PFSK-1 (cell line): ENCODE measurements around the gene VPS41.

Experiments used
- POLR2AphosphoS5 ChIP-seq: IDR thresholded peaks from 2 replicates; pipeline ENCODE4 v1.6.1; 2012; ENCODE audit warnings: low read depth, mild to moderate bottlenecking, control low read depth, low read length, moderate library complexity
- TAF1 ChIP-seq: IDR thresholded peaks from 2 replicates; pipeline ENCODE4 v1.6.1; 2012; ENCODE audit warnings: low read length, control low read depth, borderline replicate concordance; ENCODE audit not compliant: insufficient read depth
- TF ChIP-seq, protein P1 (sequence below), 2 experiments: IDR thresholded peaks; 2 replicates each; pipeline versions ENCODE4 v1.6.1 to v1.8.0; 2011 to 2012; ENCODE audit warnings: low read depth in 2 of 2, low read length in 2 of 2, control low read depth in 1 of 2, inconsistent platforms in 1 of 2, mild to moderate bottlenecking in 1 of 2, moderate library complexity in 1 of 2; ENCODE audit not compliant: insufficient read depth in 1 of 2

DNA sequence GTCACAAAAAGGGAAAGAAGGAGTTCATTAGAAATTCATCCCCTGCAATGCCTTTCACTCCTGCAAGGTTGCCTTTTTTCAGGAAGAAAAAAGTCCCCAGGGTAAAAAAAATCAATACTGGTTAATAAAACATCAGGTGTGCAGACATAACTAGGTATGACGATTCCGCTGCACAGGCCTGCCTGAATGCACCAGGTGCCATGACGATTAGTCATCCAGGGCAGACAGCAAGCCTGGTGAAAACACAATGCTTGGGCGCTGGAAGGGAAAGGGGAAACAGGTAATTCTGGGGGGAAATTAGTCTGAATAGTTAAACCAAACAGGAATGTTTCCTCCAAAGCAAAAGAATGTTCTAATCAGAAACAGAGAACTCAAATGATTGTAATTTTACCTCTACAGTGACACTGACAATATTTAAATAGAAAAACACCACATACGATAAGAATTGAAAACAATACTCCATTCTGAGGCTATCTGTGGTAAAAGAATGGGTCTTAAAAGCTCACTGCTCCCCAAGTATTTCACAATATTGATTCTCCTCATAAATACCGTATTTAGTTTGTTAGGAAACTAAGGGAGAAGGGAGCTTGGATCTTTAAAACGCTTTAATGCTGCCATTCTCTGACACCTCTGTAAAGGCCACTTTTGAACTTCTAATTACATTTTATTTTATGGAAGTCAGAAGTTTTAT lies 45.2 kb downstream of the VPS41 start:
- TF ChIP-seq, protein P1, sequence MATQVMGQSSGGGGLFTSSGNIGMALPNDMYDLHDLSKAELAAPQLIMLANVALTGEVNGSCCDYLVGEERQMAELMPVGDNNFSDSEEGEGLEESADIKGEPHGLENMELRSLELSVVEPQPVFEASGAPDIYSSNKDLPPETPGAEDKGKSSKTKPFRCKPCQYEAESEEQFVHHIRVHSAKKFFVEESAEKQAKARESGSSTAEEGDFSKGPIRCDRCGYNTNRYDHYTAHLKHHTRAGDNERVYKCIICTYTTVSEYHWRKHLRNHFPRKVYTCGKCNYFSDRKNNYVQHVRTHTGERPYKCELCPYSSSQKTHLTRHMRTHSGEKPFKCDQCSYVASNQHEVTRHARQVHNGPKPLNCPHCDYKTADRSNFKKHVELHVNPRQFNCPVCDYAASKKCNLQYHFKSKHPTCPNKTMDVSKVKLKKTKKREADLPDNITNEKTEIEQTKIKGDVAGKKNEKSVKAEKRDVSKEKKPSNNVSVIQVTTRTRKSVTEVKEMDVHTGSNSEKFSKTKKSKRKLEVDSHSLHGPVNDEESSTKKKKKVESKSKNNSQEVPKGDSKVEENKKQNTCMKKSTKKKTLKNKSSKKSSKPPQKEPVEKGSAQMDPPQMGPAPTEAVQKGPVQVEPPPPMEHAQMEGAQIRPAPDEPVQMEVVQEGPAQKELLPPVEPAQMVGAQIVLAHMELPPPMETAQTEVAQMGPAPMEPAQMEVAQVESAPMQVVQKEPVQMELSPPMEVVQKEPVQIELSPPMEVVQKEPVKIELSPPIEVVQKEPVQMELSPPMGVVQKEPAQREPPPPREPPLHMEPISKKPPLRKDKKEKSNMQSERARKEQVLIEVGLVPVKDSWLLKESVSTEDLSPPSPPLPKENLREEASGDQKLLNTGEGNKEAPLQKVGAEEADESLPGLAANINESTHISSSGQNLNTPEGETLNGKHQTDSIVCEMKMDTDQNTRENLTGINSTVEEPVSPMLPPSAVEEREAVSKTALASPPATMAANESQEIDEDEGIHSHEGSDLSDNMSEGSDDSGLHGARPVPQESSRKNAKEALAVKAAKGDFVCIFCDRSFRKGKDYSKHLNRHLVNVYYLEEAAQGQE (IDR thresholded peaks at IDR 0.05; ENCODE audit: insufficient read depth in 1 of 2, low read depth in 2 of 2, low read length in 2 of 2), result no peak
- TF ChIP-seq POLR2AphosphoS5, result no peak
- no peak for TF ChIP-seq TAF1
